Subcutaneous adipose tissue (tissue), 4 donors: ENCODE data around the gene PLEKHG3. TPM values are rescaled to one million over a fixed set of nuclear protein-coding genes. Genes with fewer than 3 reads are reported as not detected.

Source experiments
- CTCF ChIP-seq: fragments of 450-650 bp; IDR thresholded peaks from one replicate; pipeline ENCODE4 v1.5.1; 2016; ENCODE audit warnings: low read depth, mild to moderate bottlenecking, control low read depth, antibody characterized with exemption, moderate library complexity
- total RNA-seq, 4 donors: library from RNA; depleted of rRNA; stranded (reverse); fragments of >200 nt; gene quantifications; one replicate each; pipeline ENCODE4 v1.1.0, GENCODE V29; 2016

PLEKHG3 gene
- total RNA-seq, 4 donors from 2014 or later = 12.4 to 66.9 (median 19.8) TPM

GRCh38 chr14:64763085-64763782 is 59.0 kb downstream of the PLEKHG3 start:
- no peak for TF ChIP-seq CTCF

- no peak for TF ChIP-seq CTCF
Observed at GRCh38 chr14:64763801-64764621, 59.8 kb downstream of the PLEKHG3 start.

GRCh38 chr14:64764641-64765520 is 60.7 kb downstream of the PLEKHG3 start:
- no peak for TF ChIP-seq CTCF

GRCh38 chr14:64765740-64766302 is 61.6 kb downstream of the PLEKHG3 start:
- no peak for TF ChIP-seq CTCF

GRCh38 chr14:64766430-64767151 is 62.4 kb downstream of the PLEKHG3 start:
- no peak for TF ChIP-seq CTCF

- no peak for TF ChIP-seq CTCF
Observed at GRCh38 chr14:64767215-64767964, 63.2 kb downstream of the PLEKHG3 start.
